Heart left ventricle (tissue), 16 donors: ENCODE data around the gene SORCS2. TPM values are rescaled to one million over a fixed set of nuclear protein-coding genes. Genes with fewer than 3 reads are reported as not detected.

Experiments used
- ATAC-seq, 4 donors: fragments of 200-7000 bp; cut with Tn5 transposase; one replicate each; pipeline ENCODE4 v1.9.1; 2020 to 2022; ENCODE audit warnings: moderate library complexity in 4 of 4, mild to moderate bottlenecking in 3 of 4, moderate number of reproducible peaks in 1 of 4
- DNase-seq, 5 donors: peaks; one replicate each; pipeline ENCODE4 v3.0.0-alpha.2; 2020
- H3K27ac ChIP-seq, 12 donors: fragments of 200-600 bp; sonication (generic) in 4 of 12; one replicate each; pipeline versions ENCODE4 v1.5.0 to v1.8.0; 2016 to 2022; ENCODE audit warnings: mild to moderate bottlenecking in 2 of 12
- H3K27me3 ChIP-seq, 9 donors: fragments of 200-600 bp; sonication (generic) in 2 of 9; one replicate each; pipeline versions ENCODE4 v1.5.1 to v1.8.0; 2016 to 2022; ENCODE audit warnings: mild to moderate bottlenecking in 3 of 9
- H3K36me3 ChIP-seq, 9 donors: fragments of 200-600 bp; sonication (generic) in 2 of 9; one replicate each; pipeline versions ENCODE4 v1.5.0 to v1.8.0; 2018 to 2022; ENCODE audit warnings: mild to moderate bottlenecking in 2 of 9
- H3K4me1 ChIP-seq, 12 donors: fragments of 200-600 bp; sonication (generic) in 4 of 12; one replicate each; pipeline versions ENCODE4 v1.5.0 to v1.8.0; 2016 to 2022; ENCODE audit warnings: mild to moderate bottlenecking in 3 of 12
- H3K4me3 ChIP-seq, 12 donors: fragments of 200-600 bp; sonication (generic) in 4 of 12; one replicate each; pipeline versions ENCODE4 v1.5.0 to v1.8.0; 2017 to 2022; ENCODE audit warnings: mild to moderate bottlenecking in 9 of 12, moderate library complexity in 4 of 12
- H3K9me3 ChIP-seq, 12 donors: fragments of 200-600 bp; sonication (generic) in 4 of 12; one replicate each; pipeline versions ENCODE4 v1.5.0 to v1.8.0; 2016 to 2022; ENCODE audit warnings: mild to moderate bottlenecking in 1 of 12
- CTCF ChIP-seq, 12 donors: fragments of 200-600 bp; sonication (generic) in 4 of 12; IDR thresholded peaks; one replicate each; pipeline versions ENCODE4 v1.5.0 to v1.8.0; 2018 to 2022; ENCODE audit warnings: antibody characterized with exemption in 12 of 12, mild to moderate bottlenecking in 5 of 12
- POLR2A ChIP-seq, 2 donors: fragments of 450-650 bp; IDR thresholded peaks; one replicate each; pipeline ENCODE4 v1.6.1; 2017; ENCODE audit warnings: antibody characterized with exemption in 2 of 2, mild to moderate bottlenecking in 2 of 2, moderate library complexity in 2 of 2
- WGBS, 4 donors: extraction: QIAGEN DNeasy Blood & Tissue Kit in 2 of 4; methylation state at CpG; one replicate each; pipeline versions ENCODE4 v1.1.5 to v1.1.7; 2013 to 2018; 5-methylcytosine and 5-hydroxymethylcytosine counted together
- intact Hi-C, 10 donors: fragments of 100-400 bp; cut with DNase I; formaldehyde crosslinking; loops; one replicate each; pipeline versions ENCODE4 v1.11.1 to v1.14.2; 2022
- polyA plus RNA-seq, 2 donors: library from polyadenylated mRNA; stranded (reverse); fragments of 200-250 nt; gene quantifications; one replicate each; pipeline ENCODE4 v1.2.3, GENCODE V29; 2013
- total RNA-seq, 9 donors: library from RNA; depleted of rRNA in 2 of 9; stranded (reverse); fragments of >200 nt in 2 of 9; fragmentation: NEBNext Ultra II Directional in 3 of 9; extraction: Animal tissue kit (Norgen Biotek cat#: 25700) in 3 of 9; gene quantifications; one replicate each; pipeline versions ENCODE4 v1.1.0 to v1.2.4, GENCODE V29; 2016 to 2023
- donor health status: ischemic (EF 13 %, LVEDD 7.1; RV severe dilation, severe dysfunction).
- donor health status: healthy with polysubstance abuse.
- donor health status: DM: no; HTN: yes; CAD: no.
- donor health status: DM: no; HTN: no; CAD: no.
- donor health status: ischemic (EF 25% LVEDD 6.9; RV normal size, moderate dysfunction).
- donor health status: ischemic (EF 25% LVEDD 5.7; RV mildly dilated, moderate dysfunction).
- donor health status: healthy.
- donor health status: DM: yes; HTN: yes; CAD: no.
- donor health status: ischemic (EF 35%, LVEDD 5.7; RV mildly dilated, moderate dysfunction).
- donor health status: nonischemic (EF 11% LVEDD 7.7; RV severe dilation, severe dysfunction).
- donor health status: DM: yes; HTN: yes; CAD: no.
- donor health status: PGD.
- donor health status: ischemic (EF 29% LVEDD 5.4; RV normal size, mild dysfunction).
- donor health status: nonischemic (EF 23%, LVEDD 6.1; RV moderate dilation, normal function).

The SORCS2 gene
- total and polyA plus RNA-seq, 11 donors = 0.28 to 5.5 (median 2.4) TPM

GRCh38 chr4:7765666-7766065, 573.3 kb downstream of the SORCS2 start:
- peaks cover 0 to 8% (median 0%) of the 10 kb centered on the region in 12 donors for H3K4me1 ChIP-seq
- H3K27ac ChIP-seq = peak overlapping the region in 1 of 12 donors; percentile 43
- intact Hi-C loops = loop anchor here in 4 of 10 donors (5.0 to 10.0 kb wide), 2 partner anchors 219 to 222 kb away; no protein-coding TSS in a partner anchor
- no peaks in the 10 kb centered on the region for H3K9me3 ChIP-seq
- no peak for TF ChIP-seq POLR2A (IDR thresholded peaks at IDR 0.05)
- no peak for TF ChIP-seq CTCF (IDR thresholded peaks at IDR 0.05)
- H3K4me3 ChIP-seq = no peak overlapping the region
- peak in 1 of 5 donors; percentile 23 for DNase-seq
- H3K36me3 ChIP-seq = peaks cover 0 to 71% (median 46%) of the 10 kb centered on the region in 9 donors
- ATAC-seq = no peak
- no peaks in the 10 kb centered on the region for H3K27me3 ChIP-seq
- 86 to 96% (median 89%) methylated on average over 9 to 12 of the region's 12 CpGs for WGBS, 4 donors

GRCh38 chr4:7766086-7766485, 573.7 kb downstream of the SORCS2 start:
- Histone ChIP-seq H3K9me3 (no peaks in the 10 kb centered on the region), H3K36me3 (peaks cover 0 to 72% (median 48%) of the 10 kb centered on the region in 9 donors), H3K27ac (peak overlapping the region in 1 of 12 donors; percentile 43), H3K27me3 (no peaks in the 10 kb centered on the region), H3K4me3 (no peak overlapping the region), H3K4me1 (peaks cover 0 to 8% (median 0%) of the 10 kb centered on the region in 12 donors)
- ATAC-seq (no peak), DNase-seq (peak in 1 of 5 donors; percentile 11)
- no peak for TF ChIP-seq CTCF (IDR thresholded peaks at IDR 0.05)
- intact Hi-C loops = loop anchor here in 4 of 10 donors (5.0 to 10.0 kb wide), 2 partner anchors 219 to 221 kb away; no protein-coding TSS in a partner anchor
- WGBS, 4 donors = 88 to 90% (median 88%) methylated on average over 11 of the region's 11 CpGs

DNA sequence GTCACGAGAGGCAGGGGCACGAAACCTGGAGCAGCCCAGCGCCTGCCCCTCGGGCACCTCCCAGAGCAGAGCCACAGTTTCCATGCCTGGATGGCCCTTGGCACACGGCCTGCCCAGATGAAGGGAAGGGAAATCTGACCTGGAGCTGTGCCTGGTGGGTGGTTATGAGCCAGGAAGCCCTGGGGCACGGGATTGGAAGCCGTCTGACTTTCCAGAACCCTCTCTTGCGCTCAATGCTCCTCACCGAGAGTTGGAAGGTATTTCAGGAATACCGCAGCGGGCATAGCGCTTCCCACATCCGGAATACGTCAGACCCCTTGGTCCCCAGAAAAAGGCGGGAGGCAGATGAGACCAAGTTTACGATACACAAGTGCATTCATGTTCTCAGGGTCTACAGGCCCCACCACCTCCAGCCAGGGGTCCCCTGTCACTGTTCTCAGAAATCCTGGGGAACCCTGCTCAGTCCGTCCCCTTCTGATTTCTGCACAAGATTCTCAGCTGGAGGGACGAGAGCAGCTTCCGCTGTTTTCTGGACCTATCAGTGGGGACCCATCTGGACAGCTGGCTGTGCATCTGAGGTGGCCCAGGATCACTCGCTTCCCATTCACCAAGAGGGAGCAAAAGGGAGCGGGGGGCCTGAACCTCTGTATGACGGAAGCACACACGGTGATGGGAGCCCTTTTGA, 574.5 kb downstream of the SORCS2 start:
- H3K27me3 ChIP-seq = no peaks in the 10 kb centered on the region
- ATAC-seq (peak in 3 of 4 donors; percentile 20 to 54 (median 43)), DNase-seq (peak in 2 of 5 donors; percentile 36 to 67)
- H3K9me3 ChIP-seq = no peaks in the 10 kb centered on the region
- no peak overlapping the region for H3K4me3 ChIP-seq
- H3K36me3 ChIP-seq = peaks cover 0 to 74% (median 49%) of the 10 kb centered on the region in 9 donors
- TF ChIP-seq POLR2A (IDR thresholded peaks at IDR 0.05) = no peak
- no peak for TF ChIP-seq CTCF (IDR thresholded peaks at IDR 0.05)
- peak overlapping the region in 1 of 12 donors; percentile 35 for H3K27ac ChIP-seq
- H3K4me1 ChIP-seq = peaks cover 0 to 8% (median 0%) of the 10 kb centered on the region in 12 donors
- WGBS, 4 donors = 76 to 85% (median 79%) methylated on average over 20 to 23 of the region's 23 CpGs
- intact Hi-C loops = loop anchor here in 4 of 10 donors (5.0 to 10.0 kb wide), 2 partner anchors 218 to 220 kb away; no protein-coding TSS in a partner anchor

GRCh38 chr4:7767526-7767925, 575.2 kb downstream of the SORCS2 start:
- ATAC-seq = no peak
- no peaks in the 10 kb centered on the region for H3K27me3 ChIP-seq
- no peaks in the 10 kb centered on the region for H3K9me3 ChIP-seq
- peaks cover 0 to 8% (median 0%) of the 10 kb centered on the region in 12 donors for H3K4me1 ChIP-seq
- H3K36me3 ChIP-seq = peaks cover 0 to 78% (median 50%) of the 10 kb centered on the region in 9 donors
- WGBS, 4 donors = 81 to 95% (median 85%) methylated on average over 7 to 9 of the region's 9 CpGs
- H3K27ac ChIP-seq = no peak overlapping the region
- intact Hi-C loops = loop anchor here in 4 of 10 donors (5.0 to 10.0 kb wide), 2 partner anchors 217 to 220 kb away; no protein-coding TSS in a partner anchor
- H3K4me3 ChIP-seq = no peak overlapping the region
- no peak for TF ChIP-seq CTCF (IDR thresholded peaks at IDR 0.05)
- no peak for TF ChIP-seq POLR2A (IDR thresholded peaks at IDR 0.05)
- peak in 1 of 5 donors; percentile 11 for DNase-seq
